Measurements from ENCODE around the gene KRT82. TPM values are rescaled to one million over a fixed set of nuclear protein-coding genes. Genes with fewer than 3 reads are reported as not detected.

The KRT82 gene
- total RNA-seq, 1 experiment from 2014 or later: not detected

- Histone ChIP-seq H3K4me1 (no peaks in the 10 kb centered on the region), H3K27me3 (peaks cover 12% of the 10 kb centered on the region), H3K27ac (no peak overlapping the region), H3K36me3 (no peaks in the 10 kb centered on the region), H3K4me3 (no peak overlapping the region), H3K9me3 (replicated peaks) (no peaks in the 10 kb centered on the region)
- peak in 1 of 2 experiments; percentile 25 for DNase-seq
Measured at GRCh38 chr12:52390739-52391617, 15.2 kb downstream of the KRT82 start.

GRCh38 chr12:52389313-52390207 is 16.6 kb downstream of the KRT82 start:
- no peak for DNase-seq
- Histone ChIP-seq H3K9me3 (replicated peaks) (no peaks in the 10 kb centered on the region), H3K27me3 (peaks cover 11% of the 10 kb centered on the region), H3K36me3 (no peaks in the 10 kb centered on the region), H3K27ac (no peak overlapping the region), H3K4me1 (no peaks in the 10 kb centered on the region), H3K4me3 (no peak overlapping the region)

GRCh38 chr12:52387859-52388258 is 18.3 kb downstream of the KRT82 start:
- no peak overlapping the region for H3K27ac ChIP-seq
- H3K4me1 ChIP-seq: no peaks in the 10 kb centered on the region
- peaks cover 11% of the 10 kb centered on the region for H3K27me3 ChIP-seq
- no peaks in the 10 kb centered on the region for H3K9me3 ChIP-seq (replicated peaks)
- no peak overlapping the region for H3K4me3 ChIP-seq
- no peaks in the 10 kb centered on the region for H3K36me3 ChIP-seq
- no peak for DNase-seq

DNA sequence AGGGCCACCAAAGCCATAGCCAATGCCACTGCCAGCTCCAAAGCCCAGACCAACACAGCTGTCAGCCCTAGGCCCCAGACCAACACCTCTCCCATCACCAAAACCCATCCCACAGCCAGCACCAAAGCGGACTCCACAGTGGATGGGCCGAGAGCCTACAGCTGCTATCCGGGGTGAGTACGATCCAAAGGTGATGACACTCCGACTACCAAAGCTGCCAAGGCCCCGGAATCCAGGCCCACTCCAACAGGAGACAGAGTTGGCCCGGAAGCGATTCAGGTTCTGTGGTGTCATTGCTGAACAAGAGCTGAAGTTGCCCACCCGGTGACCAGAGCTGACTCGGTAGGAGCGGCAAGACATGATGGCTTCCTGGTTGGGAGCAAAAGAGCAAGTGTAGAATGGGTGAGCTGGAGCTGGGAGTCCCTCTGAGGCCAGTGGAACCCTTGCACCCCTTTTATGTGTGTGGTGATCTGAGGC is 20.9 kb downstream of the KRT82 start, which contains the start of gene KRT84:
TSS of gene KRT84 (minus strand) at position 427 of the 477 bp plus-strand sequence. CDS start at position 360, 67 bp downstream.
- no peaks in the 10 kb centered on the region for H3K9me3 ChIP-seq (replicated peaks)
- DNase-seq: no peak
- no peaks in the 10 kb centered on the region for H3K4me1 ChIP-seq
- no peak within 1 kb of the TSS for H3K27ac ChIP-seq
- H3K36me3 ChIP-seq: no peaks in the 10 kb centered on the region
- peaks cover 6% of the 10 kb centered on the region; the same call in 1 of the 2 replicates for H3K27me3 ChIP-seq
- no peak within 1 kb of the TSS for H3K4me3 ChIP-seq

DNA sequence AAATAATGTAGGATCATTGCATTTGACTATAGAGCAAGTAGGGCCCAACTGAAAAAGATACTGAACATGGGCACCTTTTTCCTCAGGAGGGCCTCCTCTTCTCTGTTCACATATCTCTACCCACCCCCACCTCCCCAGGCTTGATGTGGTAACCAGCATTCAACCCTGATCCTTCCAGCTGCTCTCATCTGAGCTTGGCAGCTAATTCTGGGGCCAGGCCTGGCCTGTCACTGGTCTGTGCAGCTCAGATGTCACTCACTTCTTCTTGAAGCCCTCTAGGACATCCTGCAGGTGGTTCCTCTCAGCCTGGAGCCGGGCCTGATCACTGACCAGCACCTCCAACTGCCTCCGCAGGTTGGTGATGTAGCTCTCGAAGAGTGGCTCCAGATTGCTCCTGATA is 22.8 kb downstream of the KRT82 start:
- H3K27me3 ChIP-seq: 0 out of 2 replicates have a peak, but pooled peaks cover 6% of the 10 kb centered on the region
- H3K4me1 ChIP-seq: no peaks in the 10 kb centered on the region
- H3K9me3 ChIP-seq (replicated peaks): no peaks in the 10 kb centered on the region
- no peak for DNase-seq
- no peak overlapping the region for H3K4me3 ChIP-seq
- no peak overlapping the region for H3K27ac ChIP-seq
- H3K36me3 ChIP-seq: no peaks in the 10 kb centered on the region

DNA sequence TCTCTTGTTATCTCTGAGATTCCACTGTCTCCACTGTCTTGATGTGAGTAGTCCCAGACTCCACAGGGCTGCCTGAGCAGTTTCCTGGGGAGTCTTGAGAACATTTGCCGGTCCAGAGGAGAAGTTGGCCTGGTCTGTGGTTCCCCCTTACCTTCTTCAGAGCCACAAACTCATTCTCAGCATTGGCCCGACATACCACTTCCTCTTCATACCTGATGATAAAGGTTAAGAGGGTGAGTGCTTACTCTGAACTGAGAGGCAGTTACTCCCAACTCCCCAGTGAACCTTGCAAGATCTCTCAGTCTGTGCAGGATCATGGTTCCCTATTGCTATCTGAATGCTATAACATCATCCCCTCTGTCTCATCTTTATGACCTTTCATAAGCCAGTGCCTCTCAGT is 23.3 kb downstream of the KRT82 start:
- no peaks in the 10 kb centered on the region for H3K4me1 ChIP-seq
- 0 out of 2 replicates have a peak, but pooled peaks cover 6% of the 10 kb centered on the region for H3K27me3 ChIP-seq
- no peaks in the 10 kb centered on the region for H3K9me3 ChIP-seq (replicated peaks)
- no peak for DNase-seq
- no peaks in the 10 kb centered on the region for H3K36me3 ChIP-seq
- no peak overlapping the region for H3K27ac ChIP-seq
- H3K4me3 ChIP-seq: no peak overlapping the region

DNA sequence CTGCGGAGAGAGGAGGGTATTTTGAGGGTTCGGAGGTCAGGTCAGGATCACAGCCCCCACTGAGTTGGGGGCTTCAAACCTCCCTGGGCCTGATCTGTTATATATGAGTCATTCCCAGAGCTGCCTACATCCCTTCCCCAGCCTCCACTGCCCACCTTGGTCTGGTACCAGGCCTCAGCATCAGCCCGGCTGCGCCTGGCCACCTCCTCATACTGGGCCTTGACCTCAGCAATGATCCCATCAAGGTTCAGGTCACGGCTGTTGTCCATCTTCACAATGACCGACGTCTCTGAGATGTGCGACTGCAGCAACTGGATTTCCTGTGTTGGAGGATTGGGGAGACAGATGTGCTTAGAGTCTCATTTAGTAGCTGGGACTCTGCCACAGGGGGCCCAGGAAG is 24.9 kb downstream of the KRT82 start:
- 0 out of 2 replicates have a peak, but pooled peaks cover 4% of the 10 kb centered on the region for H3K27me3 ChIP-seq
- H3K4me3 ChIP-seq: no peak overlapping the region
- no peaks in the 10 kb centered on the region for H3K9me3 ChIP-seq (replicated peaks)
- H3K4me1 ChIP-seq: no peaks in the 10 kb centered on the region
- no peak for DNase-seq
- H3K27ac ChIP-seq: no peak overlapping the region
- no peaks in the 10 kb centered on the region for H3K36me3 ChIP-seq

- Histone ChIP-seq H3K4me1 (no peaks in the 10 kb centered on the region), H3K9me3 (replicated peaks) (no peaks in the 10 kb centered on the region), H3K27me3 (0 out of 2 replicates have a peak, but pooled peaks cover 2% of the 10 kb centered on the region), H3K4me3 (no peak overlapping the region), H3K36me3 (no peaks in the 10 kb centered on the region), H3K27ac (no peak overlapping the region)
- no peak for DNase-seq
Measured at GRCh38 chr12:52380271-52380694, 25.9 kb downstream of the KRT82 start.

GRCh38 chr12:52379536-52379935 is 26.6 kb downstream of the KRT82 start:
- DNase-seq: no peak

GRCh38 chr12:52378091-52378490 is 28.0 kb downstream of the KRT82 start:
- Histone ChIP-seq H3K27ac (no peak overlapping the region), H3K36me3 (no peaks in the 10 kb centered on the region), H3K27me3 (no peaks in the 10 kb centered on the region; the same call in 1 of the 2 replicates), H3K4me1 (no peaks in the 10 kb centered on the region), H3K4me3 (no peak overlapping the region), H3K9me3 (replicated peaks) (no peaks in the 10 kb centered on the region)
- no peak for DNase-seq

More at GRCh38 chr12:52379536-52379935, 26.6 kb downstream of the KRT82 start:
- Histone ChIP-seq H3K4me1 (no peaks in the 10 kb centered on the region), H3K9me3 (replicated peaks) (no peaks in the 10 kb centered on the region), H3K27me3 (no peaks in the 10 kb centered on the region; the same call in 1 of the 2 replicates), H3K36me3 (no peaks in the 10 kb centered on the region), H3K27ac (no peak overlapping the region), H3K4me3 (no peak overlapping the region)

- no peaks in the 10 kb centered on the region for H3K36me3 ChIP-seq
- no peaks in the 10 kb centered on the region for H3K4me1 ChIP-seq
- no peak overlapping the region for H3K27ac ChIP-seq
- H3K27me3 ChIP-seq: no peaks in the 10 kb centered on the region; the same call in 1 of the 2 replicates
- H3K9me3 ChIP-seq (replicated peaks): no peaks in the 10 kb centered on the region
- no peak overlapping the region for H3K4me3 ChIP-seq
- DNase-seq: no peak
Measured at GRCh38 chr12:52377266-52377665, 28.9 kb downstream of the KRT82 start.

DNA sequence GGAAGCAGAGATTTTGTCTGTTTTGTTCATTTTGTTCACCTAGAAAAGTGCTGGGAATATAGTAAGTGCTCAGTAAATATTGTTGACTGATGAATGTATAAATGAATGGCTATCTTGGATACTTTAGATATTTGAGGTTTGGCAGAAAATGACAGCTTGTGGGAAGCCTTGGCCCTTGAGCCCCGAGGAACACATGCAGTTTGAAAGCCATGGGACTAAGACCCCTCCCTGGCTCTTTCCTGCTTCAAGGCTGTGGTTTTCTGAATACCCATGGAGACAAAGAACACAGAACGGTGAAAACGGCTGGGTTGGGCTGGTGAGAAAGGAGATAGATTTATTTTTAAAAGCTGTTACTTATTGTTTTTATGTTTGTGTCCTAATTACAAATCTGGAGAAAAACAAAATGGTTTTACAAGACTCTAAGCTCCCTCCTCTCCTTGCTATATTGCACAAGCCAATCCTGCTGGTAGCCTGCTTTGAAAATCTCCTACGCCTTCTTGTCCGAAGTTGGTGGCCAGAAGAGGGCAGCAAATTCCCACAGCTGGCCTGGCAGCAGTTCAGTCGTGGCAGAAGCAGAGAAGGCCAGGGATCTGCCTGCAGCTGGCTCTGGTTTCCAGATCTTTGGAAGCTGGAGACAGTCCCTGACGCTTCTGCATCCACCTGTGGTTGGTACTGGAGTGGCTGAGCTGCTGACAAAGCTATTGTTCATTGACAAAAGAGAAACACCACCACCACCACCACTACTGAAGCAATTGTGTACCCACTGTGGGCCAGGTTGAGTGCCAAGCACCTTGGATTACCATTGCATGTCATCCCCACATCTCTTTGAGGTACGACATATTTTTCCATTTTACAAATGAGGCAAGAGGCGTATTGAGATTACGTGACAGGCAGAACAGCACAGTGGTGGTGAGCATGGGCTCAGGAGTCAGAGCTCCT is 33.6 kb downstream of the KRT82 start:
- DNase-seq: peak; percentile 76 to 81
- Histone ChIP-seq H3K9me3 (replicated peaks) (no peaks in the 10 kb centered on the region), H3K36me3 (no peaks in the 10 kb centered on the region), H3K27me3 (no peaks in the 10 kb centered on the region; the same call in 1 of the 2 replicates), H3K27ac (no peak overlapping the region), H3K4me1 (no peaks in the 10 kb centered on the region; the same call in 1 of the 2 replicates), H3K4me3 (no peak overlapping the region)

- Histone ChIP-seq H3K4me1 (no peaks in the 10 kb centered on the region; the same call in 1 of the 2 replicates), H3K4me3 (no peak overlapping the region), H3K27ac (no peak overlapping the region), H3K9me3 (replicated peaks) (no peaks in the 10 kb centered on the region), H3K36me3 (no peaks in the 10 kb centered on the region), H3K27me3 (no peaks in the 10 kb centered on the region; the same call in 1 of the 2 replicates)
- DNase-seq: no peak
Measured at GRCh38 chr12:52371716-52372115, 34.4 kb downstream of the KRT82 start.
